HFF-Myc (cell line): ENCODE measurements around the gene ADAMTSL1.

Source experiments
- DNase-seq: peaks from one replicate; pipeline ENCODE4 v3.0.0-alpha.2; 2011; ENCODE audit warnings: low read depth; ENCODE audit errors: extremely low read depth
- H3K4me3 ChIP-seq: replicated peaks from 2 replicates; pipeline ENCODE4 v1.5.1; 2011; ENCODE audit warnings: low read depth, mild to moderate bottlenecking, control low read depth, low read length
- TF ChIP-seq, protein P1 (sequence below): IDR thresholded peaks from 2 replicates; pipeline ENCODE4 v1.5.1; 2012; ENCODE audit warnings: mild to moderate bottlenecking, low read depth, low read length, control low read depth; ENCODE audit errors: missing control alignments

Gene ADAMTSL1

DNA sequence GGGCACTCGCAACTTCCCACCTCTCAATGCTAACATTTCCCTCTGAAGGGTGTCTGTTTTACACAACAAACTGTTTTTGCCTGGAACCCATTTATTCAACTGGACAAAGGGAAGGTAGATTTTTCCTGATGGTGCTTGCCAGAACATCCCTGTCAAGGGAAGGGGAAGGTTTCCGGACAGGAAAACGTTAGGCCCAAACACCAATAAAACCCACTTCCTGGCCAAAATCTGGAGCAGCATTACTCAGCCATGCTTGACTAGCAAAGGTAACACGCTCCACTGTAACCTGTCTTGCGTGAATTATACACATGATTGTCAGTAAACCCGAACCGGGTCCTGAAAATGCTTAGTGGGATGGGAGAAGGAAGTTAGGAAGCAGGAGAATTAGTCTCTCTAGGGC lies 468.8 kb downstream of the ADAMTSL1 start:
- no peak for DNase-seq
- TF ChIP-seq, protein P1, sequence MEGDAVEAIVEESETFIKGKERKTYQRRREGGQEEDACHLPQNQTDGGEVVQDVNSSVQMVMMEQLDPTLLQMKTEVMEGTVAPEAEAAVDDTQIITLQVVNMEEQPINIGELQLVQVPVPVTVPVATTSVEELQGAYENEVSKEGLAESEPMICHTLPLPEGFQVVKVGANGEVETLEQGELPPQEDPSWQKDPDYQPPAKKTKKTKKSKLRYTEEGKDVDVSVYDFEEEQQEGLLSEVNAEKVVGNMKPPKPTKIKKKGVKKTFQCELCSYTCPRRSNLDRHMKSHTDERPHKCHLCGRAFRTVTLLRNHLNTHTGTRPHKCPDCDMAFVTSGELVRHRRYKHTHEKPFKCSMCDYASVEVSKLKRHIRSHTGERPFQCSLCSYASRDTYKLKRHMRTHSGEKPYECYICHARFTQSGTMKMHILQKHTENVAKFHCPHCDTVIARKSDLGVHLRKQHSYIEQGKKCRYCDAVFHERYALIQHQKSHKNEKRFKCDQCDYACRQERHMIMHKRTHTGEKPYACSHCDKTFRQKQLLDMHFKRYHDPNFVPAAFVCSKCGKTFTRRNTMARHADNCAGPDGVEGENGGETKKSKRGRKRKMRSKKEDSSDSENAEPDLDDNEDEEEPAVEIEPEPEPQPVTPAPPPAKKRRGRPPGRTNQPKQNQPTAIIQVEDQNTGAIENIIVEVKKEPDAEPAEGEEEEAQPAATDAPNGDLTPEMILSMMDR = no peak
- H3K4me3 ChIP-seq = no peak overlapping the region

DNA sequence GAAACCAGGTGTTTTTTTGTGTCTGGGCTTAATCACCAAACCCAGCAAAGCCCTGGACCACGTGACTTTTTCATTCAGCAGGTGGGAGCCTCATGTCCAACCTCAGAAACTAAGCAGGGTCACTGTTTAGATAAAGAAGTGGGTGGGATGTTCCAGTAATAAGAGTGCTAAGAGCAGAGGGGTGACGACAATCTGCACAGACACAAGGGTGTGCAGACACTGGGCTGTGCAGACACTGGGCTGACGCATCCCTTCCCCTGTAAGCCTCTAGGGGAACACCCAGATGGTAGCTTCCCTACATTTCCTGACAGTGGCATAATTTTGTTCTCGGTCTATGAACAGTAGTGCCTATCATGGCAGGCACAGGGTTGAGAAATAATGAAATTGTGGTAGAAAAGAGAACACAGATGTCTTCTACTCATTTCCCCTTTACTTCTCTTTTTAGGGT lies 474.0 kb downstream of the ADAMTSL1 start:
- DNase-seq = peak; percentile 17
- no peak overlapping the region for H3K4me3 ChIP-seq
- TF ChIP-seq, protein P1 = no peak

DNA sequence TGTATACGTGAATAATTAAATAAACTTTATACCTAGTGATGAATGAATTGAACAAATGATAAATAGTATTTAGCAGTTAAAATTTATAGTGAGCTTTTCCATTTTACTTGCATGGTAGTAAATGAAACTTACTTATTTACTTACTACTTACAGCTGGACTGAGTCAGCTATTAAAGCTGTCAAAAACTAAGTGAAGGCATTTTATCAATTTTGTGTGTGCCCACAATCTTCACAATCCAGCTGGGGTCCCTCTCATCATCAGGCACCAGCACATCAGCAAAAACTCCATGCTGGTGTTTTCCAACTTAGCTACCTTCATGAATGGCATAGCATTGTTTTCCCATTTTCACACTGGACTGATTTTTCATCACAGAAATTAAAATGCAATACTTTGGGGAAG lies 478.0 kb downstream of the ADAMTSL1 start:
- no peak for DNase-seq
- no peak overlapping the region for H3K4me3 ChIP-seq
- TF ChIP-seq, protein P1 = no peak

DNA sequence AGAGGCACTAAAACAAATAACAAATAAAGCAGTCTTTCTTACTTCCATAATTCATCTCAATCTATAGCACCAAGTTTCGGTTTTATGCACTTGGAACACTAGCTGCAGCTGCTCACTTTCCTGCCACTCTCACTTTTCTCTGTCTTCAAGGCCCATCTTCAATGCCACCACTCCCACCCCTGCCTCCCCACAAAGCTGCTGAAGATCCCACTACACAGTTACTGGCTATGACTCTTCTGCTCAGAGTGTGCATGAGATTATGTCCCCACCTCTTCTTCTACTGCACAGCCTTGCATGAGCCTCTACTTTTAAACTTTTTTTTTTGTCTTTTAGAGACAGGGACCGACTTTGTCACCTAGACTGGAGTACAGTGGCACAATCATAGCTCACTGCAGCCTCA lies 481.7 kb downstream of the ADAMTSL1 start:
- no peak overlapping the region for H3K4me3 ChIP-seq
- TF ChIP-seq, protein P1 = no peak
- no peak for DNase-seq
